Brain microvascular endothelial cell (primary cell): ENCODE measurements around the gene CD151.

Source experiments
- DNase-seq: peaks from one replicate; pipeline ENCODE4 v3.0.0-alpha.2; 2020
- H3K27ac ChIP-seq: fragments of 250-450 bp; sonication (Bioruptor Pico); 2 replicates; pipeline ENCODE4 v1.5.1; 2020; ENCODE audit warnings: mild to moderate bottlenecking, moderate library complexity
- H3K27me3 ChIP-seq: fragments of 250-450 bp; sonication (Bioruptor Pico); replicated peaks from 2 replicates; pipeline ENCODE4 v1.5.1; 2020; ENCODE audit warnings: mild to moderate bottlenecking
- H3K36me3 ChIP-seq: fragments of 250-450 bp; sonication (Bioruptor Pico); replicated peaks from 2 replicates; pipeline ENCODE4 v1.5.1; 2020; ENCODE audit warnings: mild to moderate bottlenecking
- H3K4me3 ChIP-seq: 2 replicates; pipeline ENCODE4 v1.5.1; 2011; ENCODE audit warnings: low read depth, mild to moderate bottlenecking, control low read depth, low read length, moderate library complexity
- in situ Hi-C: cut with HindIII; loops from 2 replicates; pipeline ENCODE4 v1.10.0; 2017; ENCODE audit warnings: low sequenced_read_pairs, low pct_ligation_motif_present
- TF ChIP-seq, protein P1 (sequence below): IDR thresholded peaks from 2 replicates; pipeline ENCODE4 v1.5.1; 2011; ENCODE audit warnings: low read depth, mild to moderate bottlenecking, moderate library complexity, low read length, control low read depth, inconsistent platforms; ENCODE audit errors: missing control alignments

Gene CD151

GRCh38 chr11:849104-849824 is 16.5 kb downstream of the CD151 start:
- TF ChIP-seq, protein P1, sequence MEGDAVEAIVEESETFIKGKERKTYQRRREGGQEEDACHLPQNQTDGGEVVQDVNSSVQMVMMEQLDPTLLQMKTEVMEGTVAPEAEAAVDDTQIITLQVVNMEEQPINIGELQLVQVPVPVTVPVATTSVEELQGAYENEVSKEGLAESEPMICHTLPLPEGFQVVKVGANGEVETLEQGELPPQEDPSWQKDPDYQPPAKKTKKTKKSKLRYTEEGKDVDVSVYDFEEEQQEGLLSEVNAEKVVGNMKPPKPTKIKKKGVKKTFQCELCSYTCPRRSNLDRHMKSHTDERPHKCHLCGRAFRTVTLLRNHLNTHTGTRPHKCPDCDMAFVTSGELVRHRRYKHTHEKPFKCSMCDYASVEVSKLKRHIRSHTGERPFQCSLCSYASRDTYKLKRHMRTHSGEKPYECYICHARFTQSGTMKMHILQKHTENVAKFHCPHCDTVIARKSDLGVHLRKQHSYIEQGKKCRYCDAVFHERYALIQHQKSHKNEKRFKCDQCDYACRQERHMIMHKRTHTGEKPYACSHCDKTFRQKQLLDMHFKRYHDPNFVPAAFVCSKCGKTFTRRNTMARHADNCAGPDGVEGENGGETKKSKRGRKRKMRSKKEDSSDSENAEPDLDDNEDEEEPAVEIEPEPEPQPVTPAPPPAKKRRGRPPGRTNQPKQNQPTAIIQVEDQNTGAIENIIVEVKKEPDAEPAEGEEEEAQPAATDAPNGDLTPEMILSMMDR = no peak
- in situ Hi-C loops = no loop called here
- Histone ChIP-seq H3K27ac (no peak overlapping the region), H3K27me3 (no peaks in the 10 kb centered on the region), H3K4me3 (peak overlapping the region; percentile 41), H3K36me3 (no peaks in the 10 kb centered on the region)
- no peak for DNase-seq

- H3K27me3 ChIP-seq = no peaks in the 10 kb centered on the region
Observed at GRCh38 chr11:849951-850774, 17.4 kb downstream of the CD151 start.

DNA sequence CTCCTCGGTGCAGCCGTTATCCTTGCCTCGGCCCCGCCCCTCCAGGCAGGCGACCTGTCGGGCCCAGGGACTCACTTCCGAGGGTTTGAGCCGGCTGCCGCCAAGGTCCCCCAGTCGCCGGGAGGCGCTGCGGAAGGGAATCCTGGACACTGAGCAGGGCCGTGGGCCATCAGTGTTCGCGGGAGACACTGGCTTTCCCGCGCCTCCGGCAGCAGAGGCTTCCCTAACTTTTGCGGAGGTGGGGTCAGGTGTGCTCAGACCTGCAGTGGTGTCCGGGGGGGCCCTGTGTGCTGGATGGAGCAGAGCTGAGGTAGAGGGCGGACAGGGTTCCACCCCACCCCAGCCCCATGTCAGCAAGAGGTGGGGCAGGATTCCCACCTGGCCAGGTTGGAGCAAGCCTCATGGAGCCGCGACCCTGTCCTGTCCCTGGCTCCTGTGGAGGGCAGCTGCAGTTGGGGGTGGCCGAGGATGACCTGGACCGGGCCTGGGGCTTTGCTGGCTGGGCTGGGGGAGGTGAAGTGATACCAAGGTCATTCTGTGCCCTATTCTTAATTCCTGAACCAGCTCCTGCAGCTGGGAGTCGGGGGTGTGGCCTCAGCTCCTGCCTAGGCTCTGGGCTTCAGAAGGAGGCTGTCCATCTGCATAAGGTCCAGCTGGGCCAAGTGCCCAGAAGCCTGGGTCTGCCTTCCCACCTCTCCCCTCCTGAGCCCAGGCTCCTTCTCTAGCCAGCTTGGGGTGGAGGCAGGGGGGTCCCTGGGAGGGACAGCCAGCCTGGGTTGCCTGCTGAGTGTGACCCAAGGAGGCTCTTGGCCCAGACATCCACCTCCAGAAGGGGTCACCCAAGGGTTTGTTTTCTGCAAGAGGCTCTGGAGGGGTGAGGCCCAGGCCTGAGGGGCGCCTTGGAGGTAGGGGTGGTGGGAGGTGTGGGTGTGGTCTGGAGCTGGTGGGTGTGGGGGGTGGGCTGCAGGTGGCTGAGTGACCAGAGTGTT is 18.3 kb downstream of the CD151 start:
- TF ChIP-seq, protein P1 = peak; percentile 23

More at GRCh38 chr11:849951-850774, 17.4 kb downstream of the CD151 start:
- DNase-seq = no peak
- Histone ChIP-seq H3K27ac (no peak overlapping the region), H3K36me3 (no peaks in the 10 kb centered on the region), H3K4me3 (peak overlapping the region; percentile 26)
- TF ChIP-seq, protein P1 = no peak
- in situ Hi-C loops = no loop called here

GRCh38 chr11:852762-853161 is 20.0 kb downstream of the CD151 start:
- TF ChIP-seq, protein P1 = no peak
- Histone ChIP-seq H3K4me3 (no peak overlapping the region), H3K27ac (no peak overlapping the region), H3K27me3 (no peaks in the 10 kb centered on the region), H3K36me3 (no peaks in the 10 kb centered on the region)
- in situ Hi-C loops = no loop called here
- DNase-seq = no peak

More for the DNA sequence above, 18.3 kb downstream of the CD151 start:
- DNase-seq = no peak
- Histone ChIP-seq H3K4me3 (no peak overlapping the region), H3K27ac (no peak overlapping the region), H3K27me3 (no peaks in the 10 kb centered on the region), H3K36me3 (no peaks in the 10 kb centered on the region)
- in situ Hi-C loops = no loop called here

DNA sequence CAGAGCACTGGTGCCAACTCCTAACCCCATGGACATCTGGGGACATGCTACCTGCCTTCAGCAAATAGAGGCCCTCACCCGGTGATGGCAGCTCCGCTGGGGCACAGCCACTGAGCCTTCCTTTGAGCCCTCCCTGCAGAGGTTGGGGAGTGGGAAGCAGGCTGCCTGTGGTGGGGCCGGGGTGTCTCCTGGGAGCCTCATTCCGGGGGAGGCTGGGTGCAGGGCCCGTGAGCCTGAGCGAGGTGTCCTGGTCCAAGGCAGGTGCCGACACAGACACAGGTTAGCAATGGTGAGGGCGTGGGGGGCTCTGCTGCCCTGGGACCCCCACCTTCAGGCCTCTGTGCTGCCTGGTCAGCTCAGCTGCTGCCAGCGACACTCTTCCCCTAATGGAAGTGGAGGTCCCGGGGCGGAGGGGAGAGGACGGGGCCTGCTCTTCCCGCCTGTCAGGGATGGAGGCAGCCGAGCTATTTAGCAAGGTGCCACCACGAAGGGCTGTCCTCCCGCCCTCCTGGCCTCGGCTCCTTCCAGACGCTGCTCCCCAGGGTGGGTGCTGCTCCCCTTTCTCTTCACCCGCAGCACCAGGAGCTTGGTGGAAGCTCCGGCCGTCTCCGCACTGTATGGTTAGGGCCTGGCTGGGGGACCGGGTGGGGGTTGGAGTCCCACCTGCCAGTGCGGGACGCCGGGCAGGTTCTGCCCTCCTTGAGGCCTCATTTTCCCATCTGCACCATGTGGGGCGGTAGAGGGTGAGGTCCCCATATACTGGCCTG is 21.1 kb downstream of the CD151 start:
- in situ Hi-C loops = no loop called here
- Histone ChIP-seq H3K4me3 (no peak overlapping the region), H3K36me3 (no peaks in the 10 kb centered on the region), H3K27ac (no peak overlapping the region), H3K27me3 (no peaks in the 10 kb centered on the region)
- TF ChIP-seq, protein P1 = no peak
- no peak for DNase-seq
